Hematopoietic multipotent progenitor cell treated with erythropoietin and hydrocortisone succinate and interleukin-3 and kit ligand, for 15 days (in vitro differentiated cells): ENCODE data around the gene SRGAP1.

ENCODE experiments used
- DNase-seq: peaks from one replicate; pipeline ENCODE4 v3.0.0-alpha.2; 2015; ENCODE audit warnings: low spot score

Gene SRGAP1

DNA sequence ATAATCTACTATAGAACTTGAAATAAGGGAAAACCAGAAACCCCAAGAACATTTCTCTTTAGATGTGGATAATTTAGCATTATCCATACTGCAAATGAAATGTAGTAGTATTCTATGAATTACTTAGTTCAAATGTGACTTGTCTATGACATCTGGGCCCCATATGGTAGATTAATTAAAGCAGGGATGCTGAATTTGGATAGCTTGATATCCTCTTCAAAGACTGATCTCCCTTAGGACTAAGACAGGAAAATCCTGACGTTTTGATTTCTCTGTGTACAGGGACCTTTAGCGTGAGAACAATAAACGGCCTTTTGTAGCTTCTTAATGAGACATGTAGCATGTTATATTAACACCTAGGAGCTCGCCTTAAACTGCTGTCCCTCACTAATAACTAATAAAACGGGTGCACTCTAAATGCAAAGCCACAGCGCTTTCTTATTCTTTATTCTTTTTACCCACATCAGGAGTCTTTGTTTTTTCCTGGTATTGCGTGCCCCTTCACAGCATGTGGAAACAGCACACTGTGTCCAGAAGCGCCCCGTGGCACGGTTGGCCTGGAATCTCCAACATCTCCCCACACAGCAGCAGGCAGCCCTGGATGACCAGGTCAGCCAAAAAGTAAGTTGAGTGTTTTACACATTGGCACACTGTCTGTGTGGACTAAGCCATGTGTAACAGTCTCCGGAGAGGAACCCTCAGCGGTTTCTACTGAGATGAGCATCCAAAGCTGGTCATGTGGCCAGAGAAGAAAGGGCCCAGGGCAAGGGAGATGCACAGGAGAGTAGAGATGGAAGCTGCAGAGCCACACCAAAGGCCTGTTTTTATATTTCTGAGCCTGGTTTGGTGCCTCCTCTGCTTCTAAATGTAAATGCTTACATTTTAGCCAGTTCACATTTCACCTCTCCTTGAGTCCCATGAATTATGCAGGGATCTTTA is 93.1 kb downstream of the SRGAP1 start:
- DNase-seq, result no peak

DNA sequence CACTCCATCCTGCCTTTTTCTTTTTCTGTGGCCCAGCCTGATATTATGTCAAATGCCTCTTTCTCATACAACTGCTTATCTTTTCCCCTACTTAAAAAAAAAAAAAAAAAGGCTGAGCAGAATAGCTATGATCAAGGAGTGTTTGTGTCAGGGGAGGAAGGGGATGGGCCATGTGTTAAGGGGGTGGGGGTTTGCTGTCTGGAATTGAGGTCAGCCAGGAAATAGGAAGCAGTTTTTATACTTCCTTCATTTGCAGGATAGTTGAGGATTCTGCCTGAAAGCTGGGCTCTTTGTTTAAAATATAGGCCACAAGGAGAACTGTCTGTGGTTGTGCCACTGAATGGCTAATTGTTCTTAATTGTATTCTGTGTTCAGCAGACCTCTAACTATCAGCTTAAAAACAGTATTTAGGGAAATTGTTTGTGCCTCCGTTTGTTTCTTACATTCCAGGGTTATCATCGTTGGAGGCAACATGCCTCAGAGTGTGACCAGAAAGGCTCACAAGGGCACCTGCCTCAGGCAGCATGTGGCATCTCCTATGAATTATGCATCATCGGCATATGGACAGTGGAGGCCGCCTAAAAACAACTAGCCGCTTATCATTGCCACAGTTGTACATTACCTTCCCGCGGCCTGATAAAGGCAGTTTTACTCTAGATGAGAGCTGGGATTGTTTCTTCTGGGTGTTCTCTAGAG is 96.0 kb downstream of the SRGAP1 start:
- no peak for DNase-seq

DNA sequence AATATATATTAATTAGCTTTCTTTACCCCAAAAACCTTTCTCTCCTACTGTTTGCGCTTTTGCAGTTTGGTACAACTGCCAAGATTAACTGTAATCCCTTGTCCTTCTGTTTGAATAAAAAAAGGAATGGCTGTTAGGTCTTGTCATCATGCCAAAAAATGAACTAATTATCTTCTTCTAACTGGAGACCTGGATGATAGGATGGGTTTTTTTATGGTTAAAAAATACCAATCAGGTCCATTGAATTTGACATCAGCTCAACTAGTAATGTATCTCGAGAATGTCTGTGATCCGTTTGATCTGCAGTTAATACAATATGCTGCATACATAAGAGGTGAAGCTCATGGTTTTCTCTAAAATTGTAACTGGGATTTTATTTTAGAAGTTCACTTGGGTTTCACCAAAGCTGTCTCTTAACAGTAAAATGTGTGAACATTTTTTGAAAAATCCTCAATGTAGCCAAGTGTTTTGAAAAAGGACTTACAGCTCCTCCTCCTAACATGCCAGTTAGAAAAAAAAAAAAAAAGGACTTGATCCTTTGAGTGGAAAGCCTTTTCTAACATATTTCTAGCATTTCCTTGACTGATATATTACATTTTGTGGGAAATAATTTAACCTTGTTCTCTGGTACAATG is 96.8 kb downstream of the SRGAP1 start:
- no peak for DNase-seq

DNA sequence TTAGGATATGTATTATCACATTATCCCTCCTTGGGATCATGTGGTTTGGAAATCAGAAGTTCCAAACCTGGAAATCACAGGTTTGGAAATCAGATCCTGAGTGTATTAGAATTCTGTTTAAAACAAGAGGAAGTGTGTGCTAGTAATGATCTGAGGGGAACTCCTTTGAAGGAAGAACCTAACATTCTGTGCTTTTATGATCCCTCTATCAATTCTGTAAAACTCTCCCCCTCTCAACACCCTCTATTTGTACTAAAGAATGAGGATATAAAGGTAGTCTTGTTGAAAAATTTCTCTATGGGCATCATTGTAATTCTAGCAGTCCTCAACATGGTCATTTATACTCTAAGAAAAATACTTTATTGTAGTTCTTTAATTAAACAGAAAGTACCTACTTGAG is 97.4 kb downstream of the SRGAP1 start:
- DNase-seq, result no peak

DNA sequence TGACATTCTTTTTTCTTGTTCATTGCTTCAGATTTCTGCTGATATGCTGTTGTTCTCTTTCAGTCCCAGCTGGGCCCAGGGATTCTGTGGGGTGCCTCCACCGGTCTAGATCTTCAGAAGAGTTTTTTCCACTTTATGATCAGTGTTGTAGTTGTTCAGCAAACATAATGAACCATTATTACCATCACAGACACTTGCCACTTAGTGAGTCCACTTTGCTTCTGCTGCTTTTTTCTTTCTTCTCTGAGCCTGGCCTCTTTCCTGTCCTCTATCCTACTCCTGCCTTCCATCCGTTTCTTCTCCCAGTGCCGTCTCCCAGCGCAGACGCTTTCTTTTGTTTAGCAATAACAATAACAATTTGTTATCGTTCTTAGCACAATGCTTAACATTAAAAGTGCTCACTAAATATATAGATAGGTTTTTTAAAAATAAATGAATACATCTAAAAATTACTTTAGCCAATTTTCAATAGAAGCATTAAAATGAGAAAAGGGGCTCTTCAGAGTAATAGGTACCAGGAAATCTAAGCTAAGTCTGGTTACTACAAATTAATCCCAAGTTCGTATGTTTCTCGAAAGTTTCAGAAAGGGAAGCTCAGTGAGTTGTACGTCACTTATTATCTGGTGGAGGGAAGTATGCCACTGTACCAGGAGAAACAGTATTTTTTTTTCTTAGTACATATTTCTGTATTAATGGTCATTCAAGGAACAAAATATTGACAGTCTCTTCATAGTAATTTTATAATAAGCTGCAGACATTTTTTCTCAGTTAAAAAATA is 98.2 kb downstream of the SRGAP1 start:
- DNase-seq, result no peak

DNA sequence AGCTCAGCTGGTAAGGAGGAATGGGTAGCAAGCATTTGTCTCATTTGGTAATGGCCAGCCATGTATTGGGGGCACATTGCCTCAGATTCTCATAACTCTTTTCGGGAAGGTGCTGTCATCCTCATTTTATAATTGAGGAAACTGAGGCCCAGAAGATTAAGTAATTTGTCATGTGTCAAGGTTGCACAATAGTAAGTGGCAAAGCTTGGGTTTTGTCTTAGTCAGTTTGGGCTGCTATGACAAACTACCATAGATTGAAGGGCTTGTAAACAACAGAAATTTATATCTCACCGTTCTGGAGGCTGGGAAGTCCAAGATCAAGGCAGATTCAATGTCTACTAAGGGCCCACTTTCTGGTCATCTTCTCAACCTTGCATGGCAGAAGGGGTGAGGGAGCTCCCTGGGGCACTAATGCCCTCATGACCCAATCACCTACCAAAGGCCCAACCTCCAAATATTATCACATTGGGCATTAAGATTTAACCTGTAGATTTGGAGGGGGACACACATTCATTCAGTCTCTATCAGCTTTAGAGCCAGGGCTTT is 99.6 kb downstream of the SRGAP1 start:
- no peak for DNase-seq

DNA sequence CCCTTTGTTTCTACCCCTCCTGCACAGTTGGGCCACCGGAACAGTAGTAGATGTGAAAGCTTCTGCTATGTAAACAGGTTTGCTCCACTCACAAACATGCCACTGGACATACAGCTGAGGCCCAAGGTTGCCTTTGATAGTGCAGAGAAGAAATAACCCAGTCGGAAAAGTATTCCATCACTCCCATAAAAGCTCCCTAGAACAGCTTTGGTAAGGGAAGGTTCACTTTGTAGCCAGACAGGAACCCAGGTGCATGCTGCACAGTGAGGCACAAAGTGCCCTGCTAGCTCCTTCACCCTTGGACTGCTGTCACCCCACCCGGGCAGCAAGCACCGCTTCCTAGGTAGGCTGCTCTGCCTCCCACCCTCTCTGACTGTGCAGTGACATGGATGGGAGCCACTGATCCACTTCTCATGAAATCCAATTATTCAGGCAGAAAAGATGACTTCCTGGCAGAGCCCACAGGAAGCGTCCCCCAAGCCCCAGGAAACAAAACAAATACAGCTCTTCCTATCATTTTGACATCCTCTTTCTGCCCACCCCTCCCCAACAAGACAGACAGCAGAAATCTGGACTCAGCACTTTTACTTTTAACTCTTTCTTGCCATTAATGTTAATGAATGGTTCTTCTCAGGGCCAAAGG is 100.2 kb downstream of the SRGAP1 start:
- DNase-seq, result no peak

DNA sequence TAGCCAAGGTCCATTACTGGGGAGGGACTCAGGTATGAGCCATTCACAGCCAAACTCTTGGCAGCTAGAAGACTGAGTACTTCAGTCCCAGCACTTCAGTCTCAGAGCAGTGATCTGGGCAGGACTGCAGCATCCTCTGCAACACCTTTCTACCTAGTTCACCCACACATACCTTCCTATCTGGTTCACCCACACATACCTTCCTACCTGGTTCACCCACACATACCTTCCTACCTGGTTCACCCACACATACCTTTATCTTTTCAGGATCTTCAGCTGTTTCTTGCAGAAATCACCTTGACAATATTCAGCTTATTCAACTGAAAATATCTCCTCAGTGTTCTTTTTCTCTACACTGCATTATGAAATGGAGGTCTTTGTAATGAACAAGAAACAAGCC is 101.3 kb downstream of the SRGAP1 start:
- no peak for DNase-seq

DNA sequence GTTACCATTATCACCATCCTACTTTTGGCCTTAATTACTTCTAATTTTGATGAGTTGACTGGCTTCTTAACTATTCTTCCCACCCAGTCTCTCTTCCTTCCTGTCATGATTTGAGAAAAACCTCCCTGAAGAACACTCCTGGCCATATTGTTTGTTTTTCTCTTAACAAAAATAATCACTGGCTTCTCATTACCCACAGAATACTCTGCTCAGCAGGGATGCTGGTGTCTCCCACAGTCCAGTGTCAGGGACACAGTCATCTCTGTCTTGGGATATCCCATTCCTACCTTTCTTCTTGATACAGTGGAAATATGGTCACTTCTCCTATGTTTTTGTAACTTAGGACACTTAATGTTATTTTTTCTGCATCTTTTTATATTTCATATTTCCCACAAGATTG is 103.7 kb downstream of the SRGAP1 start:
- DNase-seq, result no peak

DNA sequence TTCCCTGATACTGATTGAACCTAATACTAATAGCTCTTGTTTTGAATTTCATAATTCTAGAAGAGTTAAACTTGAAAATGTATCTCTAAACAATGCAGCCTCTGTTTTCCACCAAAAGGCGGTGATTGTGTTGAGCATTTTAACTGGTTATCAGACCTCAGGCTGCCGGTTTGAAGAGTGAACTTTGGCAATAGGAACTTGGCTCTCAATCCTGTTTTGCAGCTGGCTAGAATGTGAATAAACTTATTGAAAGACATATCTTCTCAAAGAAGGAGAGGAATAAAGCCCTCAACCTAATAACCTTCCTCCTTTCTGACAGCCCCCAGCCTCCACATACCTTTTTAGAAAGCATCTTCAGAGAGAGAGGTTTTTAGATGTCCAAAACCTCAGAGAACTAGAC is 105.4 kb downstream of the SRGAP1 start:
- no peak for DNase-seq

DNA sequence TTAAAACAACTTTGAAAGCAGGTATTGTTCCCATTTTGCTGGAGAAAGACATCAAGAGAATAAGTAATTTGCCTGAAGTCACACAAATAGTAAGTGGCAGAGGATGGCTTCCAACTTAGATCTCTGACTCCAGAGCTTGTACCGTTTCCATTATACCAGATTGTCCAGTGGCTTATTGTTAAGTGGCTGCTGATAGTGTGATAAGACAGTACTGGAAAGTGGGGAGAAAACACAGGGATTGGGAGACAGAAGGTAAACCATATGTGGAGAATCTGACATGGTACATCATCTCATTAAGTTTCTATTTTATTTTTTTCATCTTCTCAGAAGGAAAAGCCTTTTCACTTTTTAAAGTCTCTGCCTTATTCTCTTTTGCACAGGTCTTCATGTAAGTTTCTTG is 108.5 kb downstream of the SRGAP1 start:
- DNase-seq, result no peak

DNA sequence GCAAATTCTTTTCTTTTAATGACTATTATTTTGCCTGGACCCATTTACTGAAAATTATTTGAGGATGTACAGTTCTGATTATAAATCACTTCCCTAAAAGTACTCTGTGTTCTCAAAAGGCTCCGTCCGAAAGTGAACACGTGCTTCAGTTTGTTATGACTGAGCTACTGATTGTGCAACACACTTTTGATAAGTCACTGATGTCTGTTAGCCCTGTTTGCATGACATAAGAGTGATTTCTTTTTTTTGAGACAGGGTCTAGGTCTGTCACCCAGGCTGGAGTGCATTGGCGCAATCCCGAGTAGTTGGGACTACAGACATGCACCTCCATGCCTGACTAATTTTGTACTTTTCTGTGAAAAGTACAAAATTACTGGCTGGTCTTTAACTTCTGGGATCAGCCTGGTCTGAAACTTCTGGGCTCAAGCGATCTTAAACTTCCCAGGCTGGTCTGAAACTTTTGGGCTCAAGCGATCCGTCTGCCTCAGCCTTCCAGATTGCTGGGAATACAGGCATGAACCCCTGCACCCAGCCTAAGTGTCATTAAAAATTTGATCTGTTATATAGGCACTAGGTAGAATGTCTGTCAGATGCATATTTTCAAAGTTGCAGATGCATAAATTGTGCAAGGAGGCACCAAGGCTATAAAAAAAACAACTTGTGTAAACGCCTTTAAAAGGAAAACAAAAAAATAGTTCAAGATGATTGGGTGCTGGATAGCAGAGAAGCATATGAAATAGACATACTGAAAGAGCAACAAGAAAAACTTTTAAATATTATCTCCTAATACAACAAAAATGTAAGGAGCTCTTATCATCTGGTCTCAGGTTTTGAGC is 111.5 kb downstream of the SRGAP1 start:
- DNase-seq, result no peak

DNA sequence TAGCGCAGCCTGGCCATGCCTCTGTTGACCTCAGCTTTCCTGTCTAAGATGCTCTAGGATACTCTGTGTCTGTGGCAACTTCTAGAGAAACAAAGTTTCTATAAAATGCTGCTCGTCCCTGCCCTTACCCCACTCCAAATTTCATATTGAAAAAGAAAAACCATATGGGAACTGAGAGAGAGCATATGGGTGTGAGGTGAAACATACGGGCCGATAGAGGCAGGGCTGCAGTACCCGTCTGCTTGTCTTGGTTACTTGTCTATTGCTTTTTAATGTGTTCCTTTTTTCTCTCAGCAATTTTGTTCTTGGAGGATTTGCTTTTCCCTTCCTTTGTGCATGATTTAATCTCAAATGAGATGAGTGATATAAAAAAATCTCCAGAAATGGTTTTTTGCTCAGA is 113.0 kb downstream of the SRGAP1 start:
- no peak for DNase-seq

DNA sequence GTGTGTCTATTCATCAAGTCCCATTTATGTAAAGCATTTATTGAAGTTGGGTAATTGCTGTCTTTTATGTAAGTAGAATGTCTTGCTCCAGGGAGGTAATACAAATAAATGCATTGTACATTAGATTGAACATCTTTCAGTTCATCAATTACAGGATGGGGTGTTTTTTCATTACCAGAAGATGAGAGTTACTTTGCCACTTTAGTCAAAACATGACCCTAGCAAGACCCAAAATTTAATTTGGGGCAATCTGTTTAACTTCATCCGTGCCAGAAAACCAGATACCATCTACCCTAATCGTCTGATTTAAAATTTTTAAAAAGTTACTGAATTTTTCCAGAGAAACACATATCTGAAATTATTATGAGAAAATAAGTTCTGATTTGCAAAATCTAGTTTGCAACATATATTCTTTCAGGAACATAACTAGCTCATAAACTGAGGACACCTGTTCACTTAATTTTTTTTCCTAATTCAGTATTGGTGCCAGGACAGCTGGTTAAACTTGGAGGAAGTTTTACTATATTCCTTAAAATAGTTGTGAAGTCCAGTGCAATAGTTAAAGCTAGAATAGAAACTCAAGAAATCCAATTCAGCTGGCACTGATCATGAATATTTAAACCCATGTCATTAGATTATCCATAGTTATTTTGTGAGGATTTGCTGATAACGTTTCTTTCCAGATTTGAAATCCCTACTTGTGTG is 114.5 kb downstream of the SRGAP1 start:
- no peak for DNase-seq

DNA sequence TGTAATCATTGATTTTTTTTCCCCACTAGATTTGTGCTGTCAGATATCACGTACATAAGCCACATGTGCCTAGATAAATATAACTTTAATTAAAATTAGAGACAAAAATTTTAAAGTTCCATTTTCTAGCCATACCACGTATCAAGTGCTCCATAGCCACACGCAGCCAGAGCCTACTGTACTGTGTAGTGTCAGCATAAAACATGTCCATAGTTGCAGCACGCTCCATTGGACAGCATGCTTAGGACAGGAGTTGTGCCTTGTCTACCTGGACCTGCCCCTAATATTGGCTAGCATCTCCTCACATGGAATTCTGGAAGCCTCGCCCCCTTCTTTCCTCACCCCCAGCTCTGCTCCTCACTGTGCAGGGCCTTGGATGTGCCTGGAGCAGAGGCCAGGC is 116.5 kb downstream of the SRGAP1 start:
- no peak for DNase-seq

DNA sequence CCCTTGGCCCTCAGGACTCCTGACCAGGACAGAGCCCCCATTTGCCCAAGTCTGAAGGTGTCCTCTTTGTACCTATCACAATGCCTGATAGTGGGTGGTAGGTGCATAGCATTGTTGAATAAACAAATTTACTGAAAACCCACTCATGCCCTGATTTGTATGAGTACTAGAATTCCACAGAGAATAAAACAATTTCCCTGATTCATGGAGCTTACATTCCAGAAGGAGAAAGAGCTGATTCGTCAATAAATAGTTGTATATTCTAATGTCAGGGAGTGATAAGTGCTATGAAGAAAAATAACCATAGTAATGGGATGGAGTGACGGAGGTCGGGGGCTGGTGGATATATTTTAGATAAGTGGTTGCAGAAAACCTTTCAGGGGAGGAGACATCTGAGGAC is 117.0 kb downstream of the SRGAP1 start:
- no peak for DNase-seq

DNA sequence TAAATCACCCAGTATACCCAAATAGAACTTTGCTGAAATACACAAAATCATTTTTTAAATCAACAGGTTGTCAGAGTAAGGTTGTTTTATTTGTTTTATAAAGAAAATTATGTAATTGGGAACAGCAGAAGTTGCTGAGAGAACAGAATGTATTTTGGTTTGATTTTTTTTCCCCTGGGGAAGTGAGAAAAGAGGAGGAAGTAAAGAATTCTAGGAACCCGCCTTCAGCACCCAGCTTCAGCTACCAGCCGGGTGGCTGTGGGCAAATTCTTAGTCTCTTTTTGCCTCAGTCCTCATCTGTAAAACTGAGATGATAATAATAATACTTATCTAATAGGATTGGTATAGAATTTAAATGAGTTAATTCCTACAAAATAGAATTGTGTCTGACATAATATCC is 119.4 kb downstream of the SRGAP1 start:
- DNase-seq, result no peak

DNA sequence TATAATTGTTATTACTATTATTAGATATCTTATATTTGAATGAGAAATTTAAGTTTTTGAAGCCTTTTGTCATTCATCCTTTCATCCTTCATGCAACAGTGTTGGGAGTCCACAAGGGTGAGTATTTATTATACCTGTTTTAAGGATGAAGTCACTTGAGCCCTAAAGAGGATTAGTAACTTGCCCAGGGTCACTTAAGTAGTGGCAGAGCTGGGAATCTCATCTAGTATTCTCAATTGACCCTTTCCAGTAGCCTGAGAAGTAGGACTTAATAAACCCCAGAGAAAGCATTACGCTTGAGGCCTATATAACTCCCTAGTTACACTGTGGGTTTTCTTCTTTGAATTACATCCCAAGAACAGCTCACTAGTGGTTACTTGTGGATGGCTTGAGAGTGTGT is 119.8 kb downstream of the SRGAP1 start:
- DNase-seq, result no peak

DNA sequence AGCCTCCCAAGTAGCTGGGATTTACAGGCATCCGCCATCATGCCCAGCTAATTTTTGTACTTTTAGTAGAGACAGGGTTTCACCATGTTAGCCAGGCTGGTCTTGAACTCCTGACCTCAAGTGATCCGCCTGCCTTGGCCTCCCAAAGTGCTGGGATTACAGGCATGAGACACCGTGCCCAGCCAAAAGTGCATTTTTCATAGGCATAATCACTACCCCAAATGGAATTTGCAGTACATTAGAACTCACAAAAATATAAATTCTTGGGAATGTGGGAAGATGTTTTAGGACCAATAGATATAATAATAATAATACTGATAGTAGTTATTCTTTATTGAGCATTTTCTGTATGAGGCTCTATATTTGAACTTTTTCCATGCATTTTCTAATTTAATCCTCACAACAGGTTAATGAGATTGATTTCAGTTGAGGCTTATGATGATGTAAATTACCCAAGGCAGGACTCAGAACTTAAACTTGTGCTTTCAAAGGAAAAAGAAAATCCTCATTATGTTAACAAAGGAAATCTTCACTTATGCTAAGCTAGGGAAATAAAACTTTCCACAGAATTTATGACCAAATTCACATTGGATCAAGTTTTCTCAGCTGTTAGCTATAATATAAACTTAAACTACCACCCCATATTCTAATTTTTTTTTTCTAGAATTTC is 121.6 kb downstream of the SRGAP1 start:
- DNase-seq, result no peak
